ENCODE results near the gene KLF3. TPM values are rescaled to one million over a fixed set of nuclear protein-coding genes. Genes with fewer than 3 reads are reported as not detected.

KLF3 gene
- total and polyA plus RNA-seq, 4 donors: 14.7 to 53.6 (median 39.2) TPM

- no peaks in the 10 kb centered on the region for H3K27me3 ChIP-seq (ENCODE audit: control insufficient read depth in 3 of 3, insufficient read depth in 3 of 3, low read length in 2 of 3)
- no peak for TF ChIP-seq CTCF (IDR thresholded peaks at IDR 0.05; ENCODE audit: control extremely low read depth, extremely low read depth)
- H3K4me3 ChIP-seq: peak overlapping the region; percentile 91
- peaks cover 0 to 58% (median 11%) of the 10 kb centered on the region in 5 donors for H3K4me1 ChIP-seq (ENCODE audit: control insufficient read depth in 5 of 5, insufficient read depth in 5 of 5, low read length in 5 of 5)
- peak overlapping the region; percentile 100 for H3K27ac ChIP-seq (ENCODE audit: low read depth in 1 of 2, low read length in 1 of 2)
- 1% methylated on average over 20 to 53 of the region's 53 CpGs for WGBS, 2 donors
- no peaks in the 10 kb centered on the region for H3K36me3 ChIP-seq (ENCODE audit: control insufficient read depth in 4 of 4, insufficient read depth in 4 of 4, low read length in 4 of 4)
- no peaks in the 10 kb centered on the region for H3K9me3 ChIP-seq (ENCODE audit: control insufficient read depth in 4 of 4, insufficient read depth in 3 of 4, low read length in 3 of 4)
- peak overlapping the region; percentile 34 to 98 for H3K9ac ChIP-seq (ENCODE audit: insufficient read depth in 1 of 2, low read length in 2 of 2)
- ATAC-seq (ENCODE audit: insufficient read depth, low FRiP score) (no peak), DNase-seq (peak; percentile 76 to 82 (median 82))
These were observed 855 bp downstream of the KLF3 start for GRCh38 chr4:38664706-38665401.

GRCh38 chr4:38665551-38666411 lies 1.8 kb downstream of the KLF3 start:
- Histone ChIP-seq H3K9me3 (ENCODE audit: control insufficient read depth in 4 of 4, insufficient read depth in 3 of 4, low read length in 3 of 4) (no peaks in the 10 kb centered on the region), H3K4me1 (ENCODE audit: control insufficient read depth in 5 of 5, insufficient read depth in 5 of 5, low read length in 5 of 5) (peaks cover 4 to 65% (median 13%) of the 10 kb centered on the region in 5 donors), H3K27me3 (ENCODE audit: control insufficient read depth in 3 of 3, insufficient read depth in 3 of 3, low read length in 2 of 3) (no peaks in the 10 kb centered on the region), H3K9ac (ENCODE audit: insufficient read depth in 1 of 2, low read length in 2 of 2) (peak overlapping the region; percentile 34 to 98), H3K4me3 (no peak overlapping the region), H3K27ac (ENCODE audit: low read depth in 1 of 2, low read length in 1 of 2) (peak overlapping the region in 1 of 2 donors; percentile 82), H3K36me3 (ENCODE audit: control insufficient read depth in 4 of 4, insufficient read depth in 4 of 4, low read length in 4 of 4) (no peaks in the 10 kb centered on the region)
- DNase-seq (peak in 1 of 3 donors; percentile 61), ATAC-seq (ENCODE audit: insufficient read depth, low FRiP score) (no peak)
- WGBS, 2 donors: 13% methylated on average over 5 of the region's 5 CpGs
- TF ChIP-seq CTCF (IDR thresholded peaks at IDR 0.05; ENCODE audit: control extremely low read depth, extremely low read depth): no peak

DNA sequence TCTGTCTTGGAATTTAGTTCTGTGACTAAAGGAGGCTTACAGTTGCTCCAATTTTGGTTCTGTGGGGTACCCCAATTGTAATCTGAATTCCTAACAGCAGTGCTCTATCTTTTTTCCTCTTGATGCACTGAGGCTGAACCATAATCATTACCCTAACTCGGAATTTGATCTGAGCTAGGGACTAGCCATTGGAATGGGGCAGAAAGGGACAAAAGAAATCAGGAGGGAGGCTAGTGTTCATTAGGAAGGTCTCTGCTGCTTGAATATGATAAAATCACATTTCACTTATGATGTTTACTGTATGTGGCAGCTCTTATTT lies 2.7 kb downstream of the KLF3 start:
- H3K4me3 ChIP-seq: peak overlapping the region; percentile 38
- 14 to 17% methylated on average over 1 of the region's 1 CpG for WGBS, 2 donors

More for the DNA sequence above, 2.7 kb downstream of the KLF3 start:
- Histone ChIP-seq H3K9me3 (ENCODE audit: control insufficient read depth in 4 of 4, insufficient read depth in 3 of 4, low read length in 3 of 4) (no peaks in the 10 kb centered on the region), H3K9ac (ENCODE audit: insufficient read depth in 1 of 2, low read length in 2 of 2) (peak overlapping the region in 1 of 2 donors; percentile 98), H3K27me3 (ENCODE audit: control insufficient read depth in 3 of 3, insufficient read depth in 3 of 3, low read length in 2 of 3) (no peaks in the 10 kb centered on the region), H3K36me3 (ENCODE audit: control insufficient read depth in 4 of 4, insufficient read depth in 4 of 4, low read length in 4 of 4) (no peaks in the 10 kb centered on the region), H3K4me1 (ENCODE audit: control insufficient read depth in 5 of 5, insufficient read depth in 5 of 5, low read length in 5 of 5) (peaks cover 12 to 75% (median 20%) of the 10 kb centered on the region in 5 donors), H3K27ac (ENCODE audit: low read depth in 1 of 2, low read length in 1 of 2) (peak overlapping the region; percentile 93 to 97)
- TF ChIP-seq CTCF (IDR thresholded peaks at IDR 0.05; ENCODE audit: control extremely low read depth, extremely low read depth): no peak
- no peak for ATAC-seq (ENCODE audit: insufficient read depth, low FRiP score)
- DNase-seq: no peak

All from lung (tissue), 12 donors.